Astrocyte of the spinal cord (primary cell): Measurements from ENCODE around the gene FBXO30.

ENCODE experiments used
- DNase-seq: peaks from one replicate; pipeline ENCODE4 v3.0.0; 2011; ENCODE audit warnings: low read depth, low spot score
- H3K4me3 ChIP-seq: 2 replicates; pipeline ENCODE4 v1.5.1; 2011; ENCODE audit warnings: low read depth, mild to moderate bottlenecking, low read length, moderate library complexity
- CTCF ChIP-seq: IDR thresholded peaks from 2 replicates; pipeline ENCODE4 v1.5.1; 2012; ENCODE audit warnings: low read depth, mild to moderate bottlenecking, low read length, inconsistent platforms
- in situ Hi-C: cut with HindIII; loops from 2 replicates; pipeline ENCODE4 v1.10.0; 2017; ENCODE audit warnings: low sequenced_read_pairs

The FBXO30 gene

GRCh38 chr6:145845557-145845956, 31.0 kb upstream of the FBXO30 start:
- no peak for TF ChIP-seq CTCF
- DNase-seq: no peak
- in situ Hi-C loops: no loop called here
- H3K4me3 ChIP-seq: no peak overlapping the region

DNA sequence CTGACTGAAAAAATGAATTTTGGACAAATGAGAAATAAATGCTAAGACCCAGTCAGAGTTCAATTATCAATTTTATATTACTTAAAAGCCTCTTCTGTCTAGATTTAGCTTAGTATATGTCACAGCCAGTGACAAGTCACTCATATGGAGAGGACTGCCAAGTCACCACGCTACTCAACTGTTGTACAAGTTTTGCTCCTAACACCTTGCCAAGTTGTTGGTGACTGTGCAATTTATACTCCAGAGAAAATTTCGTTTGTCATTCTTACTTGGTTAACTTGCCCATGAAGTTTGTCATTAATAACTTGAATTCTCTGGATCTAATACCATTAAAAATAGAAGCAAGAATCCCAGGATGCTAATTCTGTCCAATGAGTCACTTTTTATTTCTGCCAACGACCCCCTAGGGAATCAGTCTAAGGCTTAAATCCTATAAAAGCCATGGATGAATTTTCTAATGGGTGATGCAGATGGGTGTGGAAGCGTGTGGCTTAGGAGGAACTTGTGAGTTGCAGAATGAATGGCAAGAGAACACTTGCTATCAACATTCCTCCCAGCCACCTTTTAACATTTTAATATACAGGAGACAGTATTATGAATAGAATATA, 30.4 kb upstream of the FBXO30 start:
- no peak overlapping the region for H3K4me3 ChIP-seq
- in situ Hi-C loops: no loop called here
- no peak for TF ChIP-seq CTCF
- DNase-seq: no peak

DNA sequence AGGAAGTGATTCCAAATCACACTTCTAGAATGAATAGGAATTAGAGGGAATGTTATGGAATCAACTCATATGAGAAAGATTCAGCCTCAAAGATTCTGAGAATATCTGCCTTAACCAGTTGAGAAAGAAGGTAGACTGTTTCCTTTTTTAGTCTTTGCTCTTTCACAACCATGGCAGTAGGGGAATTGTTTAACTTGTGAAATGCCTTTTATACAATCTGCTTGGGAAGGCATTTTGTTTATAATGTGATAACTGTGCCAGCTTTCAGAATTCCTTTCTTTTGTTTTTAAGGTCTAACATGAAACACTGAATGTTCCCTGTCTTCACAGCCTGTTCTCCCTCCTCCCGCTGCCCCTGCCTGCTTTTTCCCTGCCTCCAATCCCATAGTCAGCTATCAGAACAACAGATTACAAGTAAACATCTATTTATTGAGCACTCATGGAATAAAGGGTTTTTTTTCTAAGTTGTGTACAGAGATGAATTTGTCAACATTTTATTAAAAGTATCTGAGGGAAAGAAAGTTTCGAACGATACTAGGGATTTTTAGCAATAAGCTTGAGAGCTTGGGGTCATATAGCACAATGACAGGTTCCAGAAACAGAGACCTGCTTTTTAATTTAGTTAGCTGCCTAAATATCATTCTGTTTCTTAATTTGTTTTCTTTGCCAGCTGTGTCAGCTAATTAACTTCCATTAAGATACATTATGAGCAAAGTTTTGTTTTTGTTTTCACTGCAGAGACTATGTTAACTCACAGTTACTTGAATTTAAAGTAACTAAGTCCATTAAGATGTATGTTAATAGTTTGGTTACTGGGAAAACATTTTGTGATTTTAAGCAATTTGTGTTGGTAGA, 28.3 kb upstream of the FBXO30 start:
- no peak for TF ChIP-seq CTCF
- DNase-seq: no peak
- no peak overlapping the region for H3K4me3 ChIP-seq
- in situ Hi-C loops: no loop called here

GRCh38 chr6:145841668-145842067, 27.1 kb upstream of the FBXO30 start:
- TF ChIP-seq CTCF: no peak
- in situ Hi-C loops: no loop called here
- H3K4me3 ChIP-seq: no peak overlapping the region
- DNase-seq: no peak

DNA sequence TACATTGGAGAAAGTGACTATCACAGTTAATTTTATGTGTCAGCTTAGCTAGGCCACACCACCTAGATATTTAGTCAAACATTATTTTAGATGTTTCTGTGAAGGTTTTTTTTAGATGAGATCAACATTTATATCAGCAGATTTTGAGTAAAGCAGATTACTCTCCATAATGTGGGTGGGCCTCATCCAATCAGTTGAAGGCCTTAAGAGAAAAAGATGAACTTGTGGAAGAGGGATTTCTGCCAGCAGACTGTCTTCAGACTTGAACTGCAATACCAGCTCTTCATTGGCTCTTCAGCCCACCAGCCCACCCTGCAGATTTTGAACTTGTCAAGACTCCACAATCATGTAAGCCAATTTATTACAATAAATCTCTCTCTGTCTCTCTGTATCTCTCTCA, 25.1 kb upstream of the FBXO30 start:
- DNase-seq: no peak
- no peak for TF ChIP-seq CTCF
- no peak overlapping the region for H3K4me3 ChIP-seq
- in situ Hi-C loops: no loop called here

GRCh38 chr6:145838305-145838704, 23.7 kb upstream of the FBXO30 start:
- in situ Hi-C loops: no loop called here
- no peak for TF ChIP-seq CTCF
- H3K4me3 ChIP-seq: no peak overlapping the region
- no peak for DNase-seq
